ENCODE data around the gene RAB6B.

The RAB6B gene

DNA sequence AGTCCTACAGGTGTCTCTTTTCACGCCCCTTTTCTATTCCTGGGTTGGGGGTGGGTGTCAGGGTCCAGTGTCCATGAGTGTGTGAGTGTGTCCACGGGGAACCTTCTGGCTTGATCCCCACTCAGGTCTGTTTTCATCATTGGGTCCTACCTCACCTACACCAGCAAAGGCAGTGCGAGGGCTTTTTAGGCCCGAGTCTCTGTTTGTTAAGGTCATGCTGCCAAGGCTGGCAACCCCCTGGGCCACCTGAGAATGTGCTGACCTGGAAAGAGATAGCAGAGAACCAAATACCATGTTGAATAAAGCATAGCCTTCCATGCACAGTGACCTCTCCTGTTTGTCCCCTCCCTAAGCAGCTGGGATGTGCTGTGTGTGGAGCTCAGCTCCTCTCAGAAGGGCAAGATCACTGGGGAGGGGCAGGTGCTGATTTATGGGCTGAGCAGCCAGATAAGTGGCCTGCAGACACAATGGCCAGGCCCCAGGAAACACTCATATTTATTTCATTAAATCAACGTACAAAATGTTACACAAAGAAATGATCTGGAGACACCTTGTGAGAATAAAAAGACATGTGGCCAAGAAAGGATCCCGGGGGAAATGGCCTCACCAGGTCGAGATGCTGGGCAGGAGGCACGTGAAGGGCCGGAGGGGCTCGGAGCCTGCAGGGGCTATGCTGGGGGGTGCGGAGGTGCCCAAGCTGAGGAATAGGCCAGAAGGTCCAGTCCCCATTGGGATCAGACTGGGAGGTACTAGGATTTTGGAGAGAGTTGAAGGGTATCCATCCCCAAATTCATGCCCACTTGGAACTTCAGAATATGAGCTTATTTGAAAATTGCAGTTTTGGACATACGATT, 36.1 kb downstream of the RAB6B start (continued):
- TF ChIP-seq, protein P1, sequence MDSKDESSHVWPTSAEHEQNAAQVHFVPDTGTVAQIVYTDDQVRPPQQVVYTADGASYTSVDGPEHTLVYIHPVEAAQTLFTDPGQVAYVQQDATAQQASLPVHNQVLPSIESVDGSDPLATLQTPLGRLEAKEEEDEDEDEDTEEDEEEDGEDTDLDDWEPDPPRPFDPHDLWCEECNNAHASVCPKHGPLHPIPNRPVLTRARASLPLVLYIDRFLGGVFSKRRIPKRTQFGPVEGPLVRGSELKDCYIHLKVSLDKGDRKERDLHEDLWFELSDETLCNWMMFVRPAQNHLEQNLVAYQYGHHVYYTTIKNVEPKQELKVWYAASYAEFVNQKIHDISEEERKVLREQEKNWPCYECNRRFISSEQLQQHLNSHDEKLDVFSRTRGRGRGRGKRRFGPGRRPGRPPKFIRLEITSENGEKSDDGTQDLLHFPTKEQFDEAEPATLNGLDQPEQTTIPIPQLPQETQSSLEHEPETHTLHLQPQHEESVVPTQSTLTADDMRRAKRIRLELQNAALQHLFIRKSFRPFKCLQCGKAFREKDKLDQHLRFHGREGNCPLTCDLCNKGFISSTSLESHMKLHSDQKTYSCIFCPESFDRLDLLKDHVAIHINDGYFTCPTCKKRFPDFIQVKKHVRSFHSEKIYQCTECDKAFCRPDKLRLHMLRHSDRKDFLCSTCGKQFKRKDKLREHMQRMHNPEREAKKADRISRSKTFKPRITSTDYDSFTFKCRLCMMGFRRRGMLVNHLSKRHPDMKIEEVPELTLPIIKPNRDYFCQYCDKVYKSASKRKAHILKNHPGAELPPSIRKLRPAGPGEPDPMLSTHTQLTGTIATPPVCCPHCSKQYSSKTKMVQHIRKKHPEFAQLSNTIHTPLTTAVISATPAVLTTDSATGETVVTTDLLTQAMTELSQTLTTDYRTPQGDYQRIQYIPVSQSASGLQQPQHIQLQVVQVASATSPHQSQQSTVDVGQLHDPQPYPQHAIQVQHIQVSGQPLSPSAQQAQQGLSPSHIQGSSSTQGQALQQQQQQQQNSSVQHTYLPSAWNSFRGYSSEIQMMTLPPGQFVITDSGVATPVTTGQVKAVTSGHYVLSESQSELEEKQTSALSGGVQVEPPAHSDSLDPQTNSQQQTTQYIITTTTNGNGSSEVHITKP (tag by site-specific recombination; IDR thresholded peaks at IDR 0.05) = no peak
- TF ChIP-seq ZSCAN23 (tag by site-specific recombination; IDR thresholded peaks at IDR 0.05) (no peak), ZNF48 (tag by site-specific recombination; IDR thresholded peaks at IDR 0.05) (no peak), ZSCAN16 (tag by site-specific recombination; IDR thresholded peaks at IDR 0.05) (no peak), ZNF112 (tag by site-specific recombination; IDR thresholded peaks at IDR 0.05) (no peak)
- TF ChIP-seq, protein P2, sequence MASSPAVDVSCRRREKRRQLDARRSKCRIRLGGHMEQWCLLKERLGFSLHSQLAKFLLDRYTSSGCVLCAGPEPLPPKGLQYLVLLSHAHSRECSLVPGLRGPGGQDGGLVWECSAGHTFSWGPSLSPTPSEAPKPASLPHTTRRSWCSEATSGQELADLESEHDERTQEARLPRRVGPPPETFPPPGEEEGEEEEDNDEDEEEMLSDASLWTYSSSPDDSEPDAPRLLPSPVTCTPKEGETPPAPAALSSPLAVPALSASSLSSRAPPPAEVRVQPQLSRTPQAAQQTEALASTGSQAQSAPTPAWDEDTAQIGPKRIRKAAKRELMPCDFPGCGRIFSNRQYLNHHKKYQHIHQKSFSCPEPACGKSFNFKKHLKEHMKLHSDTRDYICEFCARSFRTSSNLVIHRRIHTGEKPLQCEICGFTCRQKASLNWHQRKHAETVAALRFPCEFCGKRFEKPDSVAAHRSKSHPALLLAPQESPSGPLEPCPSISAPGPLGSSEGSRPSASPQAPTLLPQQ (tag by site-specific recombination; IDR thresholded peaks at IDR 0.05) = no peak

DNA sequence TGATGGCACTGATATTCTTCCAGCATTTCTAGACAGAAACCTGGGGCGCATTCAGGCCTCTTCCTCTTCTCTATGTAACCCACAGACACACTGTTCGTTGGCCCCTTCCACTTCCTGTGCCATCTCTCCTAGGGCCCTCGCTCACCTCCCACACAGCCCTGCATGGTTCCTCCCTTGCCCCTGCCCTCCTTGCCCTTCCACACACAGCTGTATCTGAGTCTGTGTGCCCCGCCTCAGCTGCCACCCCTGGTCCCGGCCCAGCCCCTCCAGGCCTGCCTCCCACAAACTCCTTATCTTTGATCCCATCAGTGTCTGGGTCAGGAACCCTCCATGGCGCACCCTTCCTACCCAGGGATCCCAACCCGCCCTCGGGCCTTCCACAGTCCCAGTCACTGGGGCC, 37.9 kb downstream of the RAB6B start:
- CTCF ChIA-PET = no interaction called here

DNA sequence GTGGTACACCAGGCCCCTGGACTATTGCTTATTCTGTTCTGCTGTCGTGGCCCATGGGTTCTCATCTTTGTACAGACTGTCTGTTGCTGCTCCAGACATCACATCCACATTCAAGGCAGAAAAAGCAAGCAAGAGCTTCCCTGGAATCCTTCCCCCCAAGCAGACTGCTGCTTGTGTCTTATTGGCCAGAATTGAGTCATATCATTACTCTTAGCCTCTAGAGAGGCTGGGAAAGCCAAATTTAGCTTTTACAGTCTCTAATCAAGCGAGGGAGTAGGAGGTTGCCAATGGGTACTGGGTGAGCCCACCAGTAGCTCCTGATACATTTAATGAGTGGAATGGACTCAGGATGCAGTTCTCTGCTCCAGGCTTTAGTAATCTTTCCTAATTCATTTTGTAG, 39.4 kb downstream of the RAB6B start:
- Histone ChIP-seq H3K27ac (ENCODE audit: extremely low read depth, low read depth, low read length) (no peak overlapping the region), H3K4me1 (ENCODE audit: control insufficient read depth, insufficient read depth, low read length) (no peaks in the 10 kb centered on the region), H3K9me3 (ENCODE audit: control insufficient read depth, insufficient read depth, low read depth, low read length) (no peaks in the 10 kb centered on the region), H3K4me3 (ENCODE audit: low read depth, low read length) (no peak overlapping the region), H3K36me3 (ENCODE audit: control insufficient read depth in 2 of 2, insufficient read depth in 1 of 2, low read length in 2 of 2) (no peaks in the 10 kb centered on the region)
- ChIA-PET POLR2A (no interaction called here), CTCF (interaction anchor here (1.0 kb wide), 1 partner anchor 72 kb away, joined by 3 read pairs; no protein-coding TSS in a partner anchor)
- TF ChIP-seq ZIC2 (tag by site-specific recombination; IDR thresholded peaks at IDR 0.05) (no peak), ZNF530 (tag by site-specific recombination; IDR thresholded peaks at IDR 0.05; ENCODE audit: low read depth) (no peak), SALL2 (tag by site-specific recombination; IDR thresholded peaks at IDR 0.05; ENCODE audit: borderline replicate concordance) (no peak), ZXDB (tag by site-specific recombination; IDR thresholded peaks at IDR 0.05) (no peak), ZNF416 (tag by site-specific recombination; IDR thresholded peaks at IDR 0.05) (no peak)
- TF ChIP-seq, protein P3, sequence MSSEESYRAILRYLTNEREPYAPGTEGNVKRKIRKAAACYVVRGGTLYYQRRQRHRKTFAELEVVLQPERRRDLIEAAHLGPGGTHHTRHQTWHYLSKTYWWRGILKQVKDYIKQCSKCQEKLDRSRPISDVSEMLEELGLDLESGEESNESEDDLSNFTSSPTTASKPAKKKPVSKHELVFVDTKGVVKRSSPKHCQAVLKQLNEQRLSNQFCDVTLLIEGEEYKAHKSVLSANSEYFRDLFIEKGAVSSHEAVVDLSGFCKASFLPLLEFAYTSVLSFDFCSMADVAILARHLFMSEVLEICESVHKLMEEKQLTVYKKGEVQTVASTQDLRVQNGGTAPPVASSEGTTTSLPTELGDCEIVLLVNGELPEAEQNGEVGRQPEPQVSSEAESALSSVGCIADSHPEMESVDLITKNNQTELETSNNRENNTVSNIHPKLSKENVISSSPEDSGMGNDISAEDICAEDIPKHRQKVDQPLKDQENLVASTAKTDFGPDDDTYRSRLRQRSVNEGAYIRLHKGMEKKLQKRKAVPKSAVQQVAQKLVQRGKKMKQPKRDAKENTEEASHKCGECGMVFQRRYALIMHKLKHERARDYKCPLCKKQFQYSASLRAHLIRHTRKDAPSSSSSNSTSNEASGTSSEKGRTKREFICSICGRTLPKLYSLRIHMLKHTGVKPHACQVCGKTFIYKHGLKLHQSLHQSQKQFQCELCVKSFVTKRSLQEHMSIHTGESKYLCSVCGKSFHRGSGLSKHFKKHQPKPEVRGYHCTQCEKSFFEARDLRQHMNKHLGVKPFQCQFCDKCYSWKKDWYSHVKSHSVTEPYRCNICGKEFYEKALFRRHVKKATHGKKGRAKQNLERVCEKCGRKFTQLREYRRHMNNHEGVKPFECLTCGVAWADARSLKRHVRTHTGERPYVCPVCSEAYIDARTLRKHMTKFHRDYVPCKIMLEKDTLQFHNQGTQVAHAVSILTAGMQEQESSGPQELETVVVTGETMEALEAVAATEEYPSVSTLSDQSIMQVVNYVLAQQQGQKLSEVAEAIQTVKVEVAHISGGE (tag by site-specific recombination; conservative IDR thresholded peaks at IDR 0.05; ENCODE audit: low read depth) = no peak

More for the DNA sequence above, 37.9 kb downstream of the RAB6B start:
- Histone ChIP-seq H3K4me3 (ENCODE audit: low read depth, low read length) (no peak overlapping the region), H3K36me3 (ENCODE audit: control insufficient read depth in 2 of 2, insufficient read depth in 1 of 2, low read length in 2 of 2) (no peaks in the 10 kb centered on the region), H3K27ac (ENCODE audit: extremely low read depth, low read depth, low read length) (no peak overlapping the region), H3K9me3 (ENCODE audit: control insufficient read depth, insufficient read depth, low read depth, low read length) (no peaks in the 10 kb centered on the region), H3K4me1 (ENCODE audit: control insufficient read depth, insufficient read depth, low read length) (no peaks in the 10 kb centered on the region)
- TF ChIP-seq ZFHX2 (tag by site-specific recombination; conservative IDR thresholded peaks at IDR 0.05) = peak; percentile 19; the same call in 1 of the 2 replicates
- TF ChIP-seq, protein P4, sequence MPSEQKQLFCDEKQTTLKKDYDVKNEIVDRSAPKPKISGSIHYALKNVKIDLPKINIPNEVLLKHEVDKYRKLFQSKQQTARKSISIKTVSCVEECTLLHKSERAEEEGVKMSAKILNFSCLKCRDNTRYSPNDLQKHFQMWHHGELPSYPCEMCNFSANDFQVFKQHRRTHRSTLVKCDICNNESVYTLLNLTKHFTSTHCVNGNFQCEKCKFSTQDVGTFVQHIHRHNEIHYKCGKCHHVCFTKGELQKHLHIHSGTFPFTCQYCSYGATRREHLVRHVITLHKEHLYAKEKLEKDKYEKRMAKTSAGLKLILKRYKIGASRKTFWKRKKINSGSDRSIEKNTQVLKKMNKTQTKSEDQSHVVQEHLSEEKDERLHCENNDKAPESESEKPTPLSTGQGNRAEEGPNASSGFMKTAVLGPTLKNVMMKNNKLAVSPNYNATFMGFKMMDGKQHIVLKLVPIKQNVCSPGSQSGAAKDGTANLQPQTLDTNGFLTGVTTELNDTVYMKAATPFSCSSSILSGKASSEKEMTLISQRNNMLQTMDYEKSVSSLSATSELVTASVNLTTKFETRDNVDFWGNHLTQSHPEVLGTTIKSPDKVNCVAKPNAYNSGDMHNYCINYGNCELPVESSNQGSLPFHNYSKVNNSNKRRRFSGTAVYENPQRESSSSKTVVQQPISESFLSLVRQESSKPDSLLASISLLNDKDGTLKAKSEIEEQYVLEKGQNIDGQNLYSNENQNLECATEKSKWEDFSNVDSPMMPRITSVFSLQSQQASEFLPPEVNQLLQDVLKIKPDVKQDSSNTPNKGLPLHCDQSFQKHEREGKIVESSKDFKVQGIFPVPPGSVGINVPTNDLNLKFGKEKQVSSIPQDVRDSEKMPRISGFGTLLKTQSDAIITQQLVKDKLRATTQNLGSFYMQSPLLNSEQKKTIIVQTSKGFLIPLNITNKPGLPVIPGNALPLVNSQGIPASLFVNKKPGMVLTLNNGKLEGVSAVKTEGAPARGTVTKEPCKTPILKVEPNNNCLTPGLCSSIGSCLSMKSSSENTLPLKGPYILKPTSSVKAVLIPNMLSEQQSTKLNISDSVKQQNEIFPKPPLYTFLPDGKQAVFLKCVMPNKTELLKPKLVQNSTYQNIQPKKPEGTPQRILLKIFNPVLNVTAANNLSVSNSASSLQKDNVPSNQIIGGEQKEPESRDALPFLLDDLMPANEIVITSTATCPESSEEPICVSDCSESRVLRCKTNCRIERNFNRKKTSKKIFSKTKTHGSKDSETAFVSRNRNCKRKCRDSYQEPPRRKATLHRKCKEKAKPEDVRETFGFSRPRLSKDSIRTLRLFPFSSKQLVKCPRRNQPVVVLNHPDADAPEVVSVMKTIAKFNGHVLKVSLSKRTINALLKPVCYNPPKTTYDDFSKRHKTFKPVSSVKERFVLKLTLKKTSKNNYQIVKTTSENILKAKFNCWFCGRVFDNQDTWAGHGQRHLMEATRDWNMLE (tag by site-specific recombination; conservative IDR thresholded peaks at IDR 0.05; ENCODE audit: low read depth) = no peak
- no peak for TF ChIP-seq ZNF391 (tag by site-specific recombination; IDR thresholded peaks at IDR 0.05; ENCODE audit: borderline replicate concordance, low read depth)
- POLR2A ChIA-PET = no interaction called here

Measured in HEK293 (cell line).